ENCODE results near the gene EEF1G. TPM values are rescaled to one million over a fixed set of nuclear protein-coding genes. Genes with fewer than 3 reads are reported as not detected.

The EEF1G gene
- total and polyA plus RNA-seq, 2 donors (not counting 1 experiment from before 2014, with no cell fraction given), result 1,582 to 1,867 TPM

DNA sequence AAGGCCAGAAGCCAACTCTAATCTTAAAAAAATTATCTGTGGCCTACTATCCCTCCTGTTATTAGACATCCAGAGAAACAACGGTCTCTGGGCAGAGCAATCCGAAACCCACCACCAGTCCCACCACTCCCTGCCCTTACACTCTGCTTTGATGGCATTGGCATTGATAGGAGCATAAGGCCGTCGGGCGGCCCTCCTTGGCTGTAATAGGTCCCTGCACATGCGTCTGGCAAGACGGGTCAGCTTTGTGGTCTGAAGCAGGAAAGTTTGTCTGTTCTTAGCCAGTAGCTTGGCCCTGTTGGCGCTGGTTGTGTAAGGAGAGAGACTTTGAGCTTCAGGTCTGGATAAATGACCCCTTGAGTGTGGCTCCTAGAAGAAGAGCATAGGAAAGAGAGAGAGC, 21.4 kb upstream of the EEF1G start:
- Histone ChIP-seq H3K9me3 (ENCODE audit: control extremely low read depth in 1 of 3, control insufficient read depth in 2 of 3, insufficient read depth in 1 of 3, low read length in 2 of 3) (peaks cover 0 to 3% (median 0%) of the 10 kb centered on the region in 3 donors), H3K4me3 (ENCODE audit: control extremely low read depth in 1 of 5, extremely low read depth in 1 of 5, insufficient read depth in 1 of 5, low read depth in 2 of 5, low read length in 4 of 5) (no peak overlapping the region), H2AFZ (ENCODE audit: insufficient read depth, low read depth, low read length, poor library complexity, severe bottlenecking) (no peak overlapping the region), H3K79me2 (ENCODE audit: control insufficient read depth, insufficient read depth, low read length) (peaks cover 17% of the 10 kb centered on the region), H3K27ac (ENCODE audit: low read length in 2 of 2) (no peak overlapping the region), H3K9ac (ENCODE audit: low read length) (no peak overlapping the region), H3K36me3 (replicated peaks in 1 of 2; ENCODE audit: control extremely low read depth in 1 of 2, control insufficient read depth in 1 of 2, extremely low read depth in 1 of 2, insufficient read depth in 2 of 2, low read length in 1 of 2) (peaks cover 4 to 50% of the 10 kb centered on the region in 2 experiments), H3K4me2 (replicated peaks; ENCODE audit: low read depth, low read length, poor library complexity, severe bottlenecking) (no peak overlapping the region), H3K4me1 (ENCODE audit: control insufficient read depth in 2 of 2, insufficient read depth in 2 of 2, low read length in 2 of 2) (peaks cover 37 to 49% of the 10 kb centered on the region in 2 donors), H3K27me3 (replicated peaks in 1 of 4; ENCODE audit: control extremely low read depth in 1 of 4, control insufficient read depth in 3 of 4, insufficient read depth in 4 of 4, low read length in 3 of 4) (no peaks in the 10 kb centered on the region), H4K20me1 (ENCODE audit: control insufficient read depth, insufficient read depth, low read length, poor library complexity, severe bottlenecking) (no peaks in the 10 kb centered on the region)
- Mint-ChIP-seq H3K27me3 (no peaks in the 10 kb centered on the region), H3K27ac (peak overlapping the region; percentile 50), H3K9me3 (ENCODE audit: insufficient read depth) (no peaks in the 10 kb centered on the region), H3K4me1 (peaks cover 57% of the 10 kb centered on the region), H3K4me3 (no peak overlapping the region)
- DNase-seq, result no peak
- 96% methylated on average over 4 of the region's 8 CpGs for WGBS (ENCODE audit: insufficient coverage)
- TF ChIP-seq CTCF (IDR thresholded peaks at IDR 0.05), result no peak
- no peak for TF ChIP-seq EZH2 (IDR thresholded peaks at IDR 0.05; ENCODE audit: borderline replicate concordance, insufficient read depth, low read depth, low read length, poor library complexity, severe bottlenecking)
- ChIA-PET POLR2A (no interaction called here), CTCF (interaction anchor here (1.0 to 5.1 kb wide), 6 partner anchors 14 to 101 kb away, joined by 3 to 41 read pairs (median 4); partner anchors contain the start of gene EML3)
- ATAC-seq (ENCODE audit: low read depth), result no peak
- intact Hi-C loops (cut with micrococcal nuclease), result no loop called here

- no peaks in the 10 kb centered on the region for H3K9me3 ChIP-seq (ENCODE audit: control extremely low read depth in 1 of 3, control insufficient read depth in 2 of 3, insufficient read depth in 1 of 3, low read length in 2 of 3)
- H3K79me2 ChIP-seq (ENCODE audit: control insufficient read depth, insufficient read depth, low read length), result peaks cover 25% of the 10 kb centered on the region
- H2AFZ ChIP-seq (ENCODE audit: insufficient read depth, low read depth, low read length, poor library complexity, severe bottlenecking), result no peak overlapping the region
- intact Hi-C loops (cut with micrococcal nuclease), result loop anchor here (5.0 kb wide), 6 partner anchors 51 to 289 kb away; partner anchors contain the start of genes BSCL2, GNG3, SLC3A2 and TAF6L
- peaks cover 48% of the 10 kb centered on the region for H3K4me1 Mint-ChIP-seq
- ChIA-PET CTCF (interaction anchor here (0.6 to 5.1 kb wide), 18 partner anchors 8 to 174 kb away, joined by 3 to 47 read pairs (median 6); partner anchors contain the start of genes B3GAT3, C11orf98, CSKMT and EEF1G), POLR2A (interaction anchor here (0.6 to 3.2 kb wide), 8 partner anchors 8 to 159 kb away, joined by 3 to 63 read pairs (median 13); partner anchors contain the start of genes C11orf98, CSKMT, EEF1G and MTA2)
- H3K27ac ChIP-seq (ENCODE audit: low read length in 2 of 2), result no peak overlapping the region
- H3K36me3 ChIP-seq (replicated peaks in 1 of 2; ENCODE audit: control extremely low read depth in 1 of 2, control insufficient read depth in 1 of 2, extremely low read depth in 1 of 2, insufficient read depth in 2 of 2, low read length in 1 of 2), result peaks cover 4 to 52% of the 10 kb centered on the region in 2 experiments
- peaks cover 27 to 39% of the 10 kb centered on the region in 2 donors for H3K4me1 ChIP-seq (ENCODE audit: control insufficient read depth in 2 of 2, insufficient read depth in 2 of 2, low read length in 2 of 2)
- ATAC-seq (ENCODE audit: low read depth) (no peak), DNase-seq (peak; percentile 77)
- TF ChIP-seq CTCF (IDR thresholded peaks at IDR 0.05) (peak; percentile 52), EZH2 (IDR thresholded peaks at IDR 0.05; ENCODE audit: borderline replicate concordance, insufficient read depth, low read depth, low read length, poor library complexity, severe bottlenecking) (no peak)
- H3K4me2 ChIP-seq (replicated peaks; ENCODE audit: low read depth, low read length, poor library complexity, severe bottlenecking), result no peak overlapping the region
- H3K27me3 Mint-ChIP-seq, result no peaks in the 10 kb centered on the region
- no peaks in the 10 kb centered on the region for H3K9me3 Mint-ChIP-seq (ENCODE audit: insufficient read depth)
- no peak overlapping the region for H3K9ac ChIP-seq (ENCODE audit: low read length)
- H3K4me3 ChIP-seq (ENCODE audit: control extremely low read depth in 1 of 5, extremely low read depth in 1 of 5, insufficient read depth in 1 of 5, low read depth in 2 of 5, low read length in 4 of 5), result no peak overlapping the region
- peak overlapping the region; percentile 72 for H3K4me3 Mint-ChIP-seq
- H3K27me3 ChIP-seq (replicated peaks in 1 of 4; ENCODE audit: control extremely low read depth in 1 of 4, control insufficient read depth in 3 of 4, insufficient read depth in 4 of 4, low read length in 3 of 4), result no peaks in the 10 kb centered on the region
- H3K27ac Mint-ChIP-seq, result peak overlapping the region; percentile 91
- no peaks in the 10 kb centered on the region for H4K20me1 ChIP-seq (ENCODE audit: control insufficient read depth, insufficient read depth, low read length, poor library complexity, severe bottlenecking)
- WGBS (ENCODE audit: insufficient coverage), result 59% methylated on average over 12 of the region's 13 CpGs
Measured at GRCh38 chr11:62593434-62594044, 19.8 kb upstream of the EEF1G start.

Data from B cell (primary cell).